NT2/D1 (cell line): ENCODE data around the gene IL18.
"Not testable (repeated sequence)": the region's sequence is repeated elsewhere in the genome, so short reads cannot be mapped to it uniquely, and the experiment has no call there.

Source experiments
- DNase-seq: peaks from one replicate; pipeline ENCODE4 v3.0.0-alpha.2; 2011; ENCODE audit warnings: low read depth, low spot score
- H3K27me3 ChIP-seq: 2 replicates; pipeline ENCODE4 v1.6.0; 2011; ENCODE audit warnings: mild to moderate bottlenecking; ENCODE audit not compliant: insufficient read length, insufficient read depth
- H3K36me3 ChIP-seq: 2 replicates; pipeline ENCODE4 v1.6.1; 2011; ENCODE audit warnings: mild to moderate bottlenecking, low read length, mixed read lengths; ENCODE audit not compliant: insufficient read depth, insufficient read length
- H3K4me1 ChIP-seq: 2 replicates; pipeline ENCODE4 v1.5.1; 2011; ENCODE audit not compliant: insufficient read depth, insufficient read length
- H3K4me3 ChIP-seq: 2 replicates; pipeline ENCODE4 v1.5.1; 2011; ENCODE audit warnings: low read depth; ENCODE audit not compliant: insufficient read length
- H3K9ac ChIP-seq: 2 replicates; pipeline ENCODE4 v1.6.0; 2011; ENCODE audit warnings: low read depth; ENCODE audit not compliant: insufficient read length
- H3K9me3 ChIP-seq: 2 replicates; pipeline ENCODE4 v1.5.1; 2011; ENCODE audit warnings: mild to moderate bottlenecking, low read length; ENCODE audit not compliant: insufficient read depth
- SUZ12 ChIP-seq: IDR thresholded peaks from 2 replicates; pipeline ENCODE4 v1.6.1; 2011; ENCODE audit not compliant: insufficient read length, insufficient read depth; ENCODE audit errors: extremely low read depth
- YY1 ChIP-seq: IDR thresholded peaks from 2 replicates; pipeline ENCODE4 v1.6.1; 2011; ENCODE audit not compliant: insufficient read length, insufficient read depth
- ZNF274 ChIP-seq: IDR thresholded peaks from 2 replicates; pipeline ENCODE4 v1.6.1; 2011; ENCODE audit warnings: mild to moderate bottlenecking, low read depth, low read length

The IL18 gene

DNA sequence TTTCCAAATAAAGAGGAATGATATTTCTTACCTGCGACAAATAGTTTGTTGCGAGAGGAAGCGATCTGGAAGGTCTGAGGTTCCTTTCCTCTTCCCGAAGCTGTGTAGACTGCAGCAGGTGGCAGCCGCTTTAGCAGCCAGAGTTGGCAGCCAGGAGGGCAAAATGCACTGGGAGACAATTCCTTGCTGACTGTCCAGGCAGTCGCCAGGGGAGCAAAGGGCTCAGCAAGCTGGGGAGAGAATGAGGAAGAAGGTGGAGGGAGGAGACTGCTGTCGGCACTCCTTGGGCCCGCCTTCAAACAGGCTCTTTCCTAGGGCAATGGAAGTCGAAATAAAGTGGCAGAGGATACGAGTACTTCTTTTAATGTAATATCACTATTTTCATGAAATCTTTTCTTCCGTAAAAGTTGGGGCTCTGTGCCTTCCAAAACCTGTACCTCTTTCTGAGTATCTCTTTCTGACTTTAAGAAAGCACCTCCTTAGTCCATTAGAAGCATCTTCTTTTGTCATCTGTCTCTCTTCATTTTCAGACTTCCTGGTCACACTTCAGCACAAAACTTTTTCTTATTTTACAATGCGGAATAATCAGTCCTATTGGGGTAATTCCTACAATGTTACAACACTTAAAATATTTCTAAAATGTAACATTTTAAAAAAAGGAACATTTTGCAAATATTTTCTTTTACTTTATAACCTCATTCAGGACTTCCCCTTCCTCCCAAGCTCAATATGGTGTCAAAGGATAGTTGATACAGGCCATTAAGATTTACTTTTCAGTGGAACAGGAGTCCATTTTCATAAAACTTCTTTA is at the start of gene IL18:
Gene IL18, minus strand, starts transcription at position 220 of the 811 bp plus-strand sequence. CDS start 9,041 bp downstream, outside the sequence.
- no peaks in the 10 kb centered on the region for H3K9me3 ChIP-seq
- DNase-seq, result peak; percentile 13
- H3K4me1 ChIP-seq, result no peaks in the 10 kb centered on the region
- TF ChIP-seq SUZ12 (no peak), YY1 (no peak), ZNF274 (no peak)
- no peaks in the 10 kb centered on the region for H3K36me3 ChIP-seq
- H3K27me3 ChIP-seq, result no peaks in the 10 kb centered on the region
- no peak within 1 kb of the TSS for H3K9ac ChIP-seq
- H3K4me3 ChIP-seq, result no peak within 1 kb of the TSS

DNA sequence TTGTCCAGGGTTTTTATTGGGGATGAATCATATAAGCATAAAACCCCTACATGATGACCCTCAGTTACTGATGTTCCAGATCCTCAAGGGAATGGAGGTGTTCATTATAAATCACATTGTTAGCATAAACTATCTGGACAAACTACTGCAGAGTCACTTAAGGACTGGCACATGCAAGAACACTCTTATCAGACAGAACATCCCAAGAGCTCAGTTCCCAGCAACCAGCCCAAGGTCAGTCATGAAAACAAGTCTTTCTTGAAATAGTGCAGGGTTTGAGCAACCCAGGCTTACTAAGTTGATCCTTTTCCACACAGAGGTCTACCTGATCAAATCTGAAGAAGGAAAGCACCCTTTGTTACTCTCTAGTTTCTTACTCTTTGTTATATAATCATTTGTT is 48.8 kb upstream of the IL18 start:
- Histone ChIP-seq H3K4me1 (no peaks in the 10 kb centered on the region), H3K36me3 (no peaks in the 10 kb centered on the region), H3K9ac (no peak overlapping the region), H3K4me3 (no peak overlapping the region), H3K27me3 (no peaks in the 10 kb centered on the region), H3K9me3 (no peaks in the 10 kb centered on the region)
- TF ChIP-seq YY1, result no peak
- no peak for TF ChIP-seq SUZ12
- TF ChIP-seq ZNF274, result no peak
- no peak for DNase-seq

DNA sequence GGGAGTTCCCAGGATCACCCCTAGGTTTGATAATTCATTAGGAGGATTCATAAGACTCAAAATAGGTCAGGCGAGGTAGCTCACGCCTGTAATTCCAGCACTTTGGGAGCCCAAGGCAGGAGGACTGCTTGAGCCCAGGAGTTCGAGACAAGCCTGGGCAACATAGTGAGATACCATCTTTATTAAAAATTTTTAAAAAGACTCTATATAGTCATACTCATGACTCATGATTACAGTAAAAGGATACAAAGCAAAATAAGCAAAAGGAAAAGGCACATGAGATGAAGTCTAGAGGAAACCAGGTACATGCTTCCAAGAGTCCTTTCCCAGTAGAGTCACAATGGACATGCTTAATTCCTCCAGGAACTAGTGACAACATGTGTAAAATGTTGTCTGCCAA is 48.4 kb upstream of the IL18 start:
- no peaks in the 10 kb centered on the region for H3K36me3 ChIP-seq
- no peak overlapping the region for H3K9ac ChIP-seq
- DNase-seq, result no peak
- no peaks in the 10 kb centered on the region for H3K4me1 ChIP-seq
- H3K9me3 ChIP-seq, result no peaks in the 10 kb centered on the region
- TF ChIP-seq ZNF274 (no peak), YY1 (no peak), SUZ12 (no peak)
- no peaks in the 10 kb centered on the region for H3K27me3 ChIP-seq
- no peak overlapping the region for H3K4me3 ChIP-seq

DNA sequence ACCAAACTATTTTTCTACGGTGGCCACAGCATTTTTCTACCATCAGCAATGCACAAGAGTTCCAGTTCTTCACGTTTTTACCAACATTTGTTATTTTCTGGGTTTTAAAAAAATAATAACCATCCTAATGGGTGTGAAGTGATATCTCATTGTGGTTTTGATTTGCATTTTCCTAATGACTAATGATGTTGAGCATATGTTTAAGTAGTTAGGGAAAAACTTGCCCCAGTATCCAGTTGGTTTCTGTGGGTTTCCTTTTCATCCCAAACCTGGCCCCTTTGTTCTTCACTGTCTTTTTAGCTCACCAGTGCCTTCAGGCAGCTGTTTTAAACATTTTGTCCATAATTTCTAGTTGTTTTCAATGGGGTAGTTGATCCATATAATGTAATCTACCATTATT is 47.6 kb upstream of the IL18 start:
- Histone ChIP-seq H3K9ac (no peak overlapping the region), H3K36me3 (no peaks in the 10 kb centered on the region), H3K9me3 (0 out of 2 replicates have a peak, but pooled peaks cover 5% of the 10 kb centered on the region), H3K4me3 (no peak overlapping the region), H3K27me3 (no peaks in the 10 kb centered on the region), H3K4me1 (no peaks in the 10 kb centered on the region)
- DNase-seq, result no peak
- TF ChIP-seq YY1 (no peak), SUZ12 (no peak), ZNF274 (no peak)

DNA sequence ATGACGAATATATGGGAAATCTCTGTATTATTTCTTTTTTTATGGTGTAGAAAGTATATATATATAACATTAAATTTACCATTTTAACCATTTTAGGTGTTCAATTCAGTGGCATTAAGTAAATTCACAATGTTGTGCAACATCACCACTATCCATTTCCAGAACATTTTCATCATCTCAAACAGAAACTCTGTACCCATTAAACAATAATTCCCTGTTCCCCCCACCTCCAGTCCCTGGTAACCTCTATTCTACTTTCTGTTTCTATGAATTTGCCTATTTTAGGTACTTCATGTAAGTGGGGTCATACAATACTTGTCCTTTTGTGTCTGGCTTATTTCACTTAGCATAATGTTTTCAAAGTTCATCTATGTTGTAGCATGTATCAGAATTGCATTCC is 47.0 kb upstream of the IL18 start:
- Histone ChIP-seq H3K4me1 (no peaks in the 10 kb centered on the region), H3K27me3 (no peaks in the 10 kb centered on the region), H3K9ac (no peak overlapping the region), H3K4me3 (no peak overlapping the region), H3K36me3 (no peaks in the 10 kb centered on the region), H3K9me3 (peaks cover 11% of the 10 kb centered on the region; the same call in 1 of the 2 replicates)
- TF ChIP-seq SUZ12 (no peak), ZNF274 (no peak), YY1 (no peak)
- no peak for DNase-seq

DNA sequence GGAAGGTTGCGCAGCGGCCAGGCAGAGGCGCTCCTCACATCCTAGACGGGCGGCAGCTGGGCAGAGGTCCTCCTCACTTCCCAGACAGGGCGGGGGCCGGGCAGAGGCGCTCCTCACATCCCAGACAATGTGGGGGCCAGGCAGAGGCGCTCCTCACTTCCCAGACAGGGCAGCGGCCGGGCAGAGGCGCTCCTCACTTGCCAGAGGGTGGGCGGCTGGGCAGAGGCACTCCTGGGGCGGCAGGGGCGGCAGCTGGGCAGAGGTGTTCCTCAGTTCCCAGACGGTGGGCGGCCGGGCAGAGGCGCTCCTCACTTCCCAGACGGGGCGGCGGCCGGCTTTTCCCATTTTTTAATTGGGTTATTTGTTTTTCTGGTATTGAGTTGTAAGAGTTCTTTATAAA is 42.2 kb upstream of the IL18 start:
- TF ChIP-seq SUZ12 (no peak), ZNF274 (no peak), YY1 (no peak)
- H3K27me3 ChIP-seq, result no peaks in the 10 kb centered on the region
- H3K9me3 ChIP-seq, result peaks cover 12% of the 10 kb centered on the region; the same call in 1 of the 2 replicates
- no peaks in the 10 kb centered on the region for H3K36me3 ChIP-seq
- H3K4me3 ChIP-seq, result no peak overlapping the region
- no peaks in the 10 kb centered on the region for H3K4me1 ChIP-seq
- DNase-seq, result no peak
- H3K9ac ChIP-seq, result no peak overlapping the region

DNA sequence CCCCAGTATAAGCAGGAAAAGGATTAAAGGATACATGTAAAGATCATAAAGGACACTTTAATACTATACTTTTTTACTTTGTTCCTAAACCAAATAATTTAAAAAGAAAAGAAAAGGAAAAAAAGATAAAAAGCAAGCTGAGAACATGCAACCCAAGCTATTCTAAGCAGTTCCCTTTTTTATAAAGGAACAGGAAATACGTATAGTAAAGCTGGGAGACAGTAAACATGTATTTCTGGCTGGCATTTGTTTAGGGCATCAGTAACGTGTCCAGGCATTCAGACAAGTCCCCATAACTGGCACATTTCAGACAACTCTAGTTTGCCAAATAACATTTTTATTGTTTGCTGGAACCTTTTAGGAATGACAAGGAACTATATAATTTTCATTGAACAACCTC is 36.4 kb upstream of the IL18 start:
- TF ChIP-seq SUZ12 (no peak), YY1 (no peak), ZNF274 (no peak)
- no peaks in the 10 kb centered on the region for H3K36me3 ChIP-seq
- H3K9ac ChIP-seq, result no peak overlapping the region
- H3K4me1 ChIP-seq, result no peaks in the 10 kb centered on the region
- H3K4me3 ChIP-seq, result no peak overlapping the region
- DNase-seq, result no peak
- no peaks in the 10 kb centered on the region for H3K27me3 ChIP-seq
- no peaks in the 10 kb centered on the region for H3K9me3 ChIP-seq

DNA sequence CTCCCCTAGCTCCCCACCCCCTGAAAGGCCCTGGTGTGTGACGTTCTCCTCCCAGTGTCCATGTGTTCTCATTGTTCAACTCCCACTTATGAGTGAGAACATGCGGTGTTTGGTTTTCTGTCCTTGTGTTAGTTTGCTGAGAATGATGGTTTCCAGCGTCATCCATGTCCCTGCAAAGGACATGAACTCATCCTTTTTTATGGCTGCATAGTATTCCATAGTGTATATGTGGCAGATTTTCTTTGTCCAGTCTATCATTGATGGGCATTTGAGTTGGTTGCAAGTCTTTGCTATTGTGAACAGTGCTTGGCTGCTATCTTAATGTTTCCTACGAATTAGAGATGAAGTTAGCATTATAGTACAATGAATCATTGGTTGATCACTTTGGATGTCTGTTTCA is 35.2 kb upstream of the IL18 start:
- DNase-seq, H3K9ac ChIP-seq, H3K4me3 ChIP-seq, H3K9me3 ChIP-seq, H3K27me3 ChIP-seq, H3K36me3 ChIP-seq, H3K4me1 ChIP-seq: not testable (repeated sequence)
